ENCODE data around the gene SAMD13.

The SAMD13 gene

GRCh38 chr1:84301004-84301784, at the start of gene SAMD13:
Gene SAMD13 (plus strand): TSS chr1:84301708. CDS start chr1:84303235, 1,527 bp downstream.
- DNase-seq (ENCODE audit: low read depth) = no peak

GRCh38 chr1:84253036-84253435, 48.5 kb upstream of the SAMD13 start:
- DNase-seq (ENCODE audit: low read depth) = no peak

GRCh38 chr1:84253891-84254290, 47.6 kb upstream of the SAMD13 start:
- DNase-seq (ENCODE audit: low read depth) = no peak

GRCh38 chr1:84254703-84255238, 46.7 kb upstream of the SAMD13 start:
- DNase-seq (ENCODE audit: low read depth) = no peak

GRCh38 chr1:84255582-84255981, 45.9 kb upstream of the SAMD13 start:
- DNase-seq (ENCODE audit: low read depth) = no peak

- no peak for DNase-seq (ENCODE audit: low read depth)
Observed at GRCh38 chr1:84257617-84258016, 43.9 kb upstream of the SAMD13 start.

GRCh38 chr1:84259376-84259775, 42.1 kb upstream of the SAMD13 start:
- no peak for DNase-seq (ENCODE audit: low read depth)

- no peak for DNase-seq (ENCODE audit: low read depth)
Observed at GRCh38 chr1:84259989-84260388, 41.5 kb upstream of the SAMD13 start.

GRCh38 chr1:84260852-84261518, 40.5 kb upstream of the SAMD13 start:
- DNase-seq (ENCODE audit: low read depth) = no peak

GRCh38 chr1:84264961-84265360, 36.5 kb upstream of the SAMD13 start:
- DNase-seq (ENCODE audit: low read depth) = no peak

GRCh38 chr1:84265867-84266266, 35.6 kb upstream of the SAMD13 start:
- no peak for DNase-seq (ENCODE audit: low read depth)

GRCh38 chr1:84266748-84267147, 34.8 kb upstream of the SAMD13 start:
- no peak for DNase-seq (ENCODE audit: low read depth)

- DNase-seq (ENCODE audit: low read depth) = no peak
Observed at GRCh38 chr1:84267476-84267875, 34.0 kb upstream of the SAMD13 start.

GRCh38 chr1:84268346-84268745, 33.2 kb upstream of the SAMD13 start:
- no peak for DNase-seq (ENCODE audit: low read depth)

- DNase-seq (ENCODE audit: low read depth) = no peak
Observed at GRCh38 chr1:84269306-84269705, 32.2 kb upstream of the SAMD13 start.

- DNase-seq (ENCODE audit: low read depth) = no peak
Observed at GRCh38 chr1:84271441-84272151, 29.9 kb upstream of the SAMD13 start.

GRCh38 chr1:84272401-84272800, 29.1 kb upstream of the SAMD13 start:
- DNase-seq (ENCODE audit: low read depth) = no peak

- DNase-seq (ENCODE audit: low read depth) = no peak
Observed at GRCh38 chr1:84277343-84278059, 24.0 kb upstream of the SAMD13 start.

- DNase-seq (ENCODE audit: low read depth) = no peak
Observed at GRCh38 chr1:84278905-84279304, 22.6 kb upstream of the SAMD13 start.

GRCh38 chr1:84280912-84281311, 20.6 kb upstream of the SAMD13 start:
- no peak for DNase-seq (ENCODE audit: low read depth)

GRCh38 chr1:84282780-84283333, 18.7 kb upstream of the SAMD13 start:
- no peak for DNase-seq (ENCODE audit: low read depth)

- no peak for DNase-seq (ENCODE audit: low read depth)
Observed at GRCh38 chr1:84283381-84283780, 18.1 kb upstream of the SAMD13 start.

Measured in stimulated activated CD4-positive, alpha-beta T cell treated with anti-CD3 and anti-CD28 coated beads, Interleukin-2, amount 100 ng/mL, for 4 hours (primary cell).